ENCODE data around the gene PAF1. TPM values are rescaled to one million over a fixed set of nuclear protein-coding genes. Genes with fewer than 3 reads are reported as not detected.

PAF1 gene
- total RNA-seq, 2 donors from 2014 or later: 16.9 to 49.8 TPM

DNA sequence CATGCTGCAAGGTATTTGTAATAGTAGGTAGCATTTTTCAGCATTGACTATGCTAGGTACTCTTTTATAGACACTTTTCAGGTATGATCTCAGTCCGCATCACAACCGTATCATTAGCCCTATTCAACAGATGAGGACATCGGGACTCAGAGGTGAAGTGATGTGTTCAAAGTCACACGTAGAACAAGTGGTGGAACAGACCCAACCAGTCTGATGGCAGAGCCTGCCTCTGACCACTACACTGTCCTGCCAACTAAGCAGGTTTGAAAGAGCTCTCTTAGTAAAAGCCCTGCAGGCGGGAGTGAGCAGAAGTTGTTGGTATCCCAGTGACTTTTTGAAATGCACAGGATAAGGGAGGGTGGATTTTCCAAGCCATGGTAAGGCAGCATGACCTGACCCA is 20.2 kb downstream of the PAF1 start:
- DNase-seq: no peak
- peaks cover 0 to 10% of the 10 kb centered on the region in 2 donors for H3K36me3 ChIP-seq (replicated peaks in 1 of 2; ENCODE audit: insufficient read depth in 1 of 2, low read depth in 2 of 2)
- no peak overlapping the region for H3K27ac ChIP-seq
- 87 to 89% methylated on average over 5 of the region's 5 CpGs for WGBS, 2 donors
- intact Hi-C loops (cut with DNase I): no loop called here
- TF ChIP-seq CTCF (IDR thresholded peaks at IDR 0.05): no peak
- no peak for TF ChIP-seq POLR2A (IDR thresholded peaks at IDR 0.05)
- H3K27me3 ChIP-seq: no peaks in the 10 kb centered on the region
- H3K4me3 ChIP-seq: no peak overlapping the region
- ATAC-seq: no peak
- peaks cover 8% of the 10 kb centered on the region for H3K4me1 ChIP-seq
- H3K9me3 ChIP-seq: no peaks in the 10 kb centered on the region

- no peak for ATAC-seq
- no peaks in the 10 kb centered on the region for H3K9me3 ChIP-seq
- 72 to 73% methylated on average over 2 of the region's 2 CpGs for WGBS, 2 donors
- no peak for TF ChIP-seq POLR2A (IDR thresholded peaks at IDR 0.05)
- TF ChIP-seq CTCF (IDR thresholded peaks at IDR 0.05): no peak
- H3K36me3 ChIP-seq (replicated peaks in 1 of 2; ENCODE audit: insufficient read depth in 1 of 2, low read depth in 2 of 2): peaks cover 0 to 10% of the 10 kb centered on the region in 2 donors
- H3K4me3 ChIP-seq: no peak overlapping the region
- DNase-seq: no peak
- no peak overlapping the region for H3K27ac ChIP-seq
- no peaks in the 10 kb centered on the region for H3K27me3 ChIP-seq
- intact Hi-C loops (cut with DNase I): no loop called here
- H3K4me1 ChIP-seq: peaks cover 8% of the 10 kb centered on the region
Observed at GRCh38 chr19:39369200-39369599, 21.7 kb downstream of the PAF1 start.

DNA sequence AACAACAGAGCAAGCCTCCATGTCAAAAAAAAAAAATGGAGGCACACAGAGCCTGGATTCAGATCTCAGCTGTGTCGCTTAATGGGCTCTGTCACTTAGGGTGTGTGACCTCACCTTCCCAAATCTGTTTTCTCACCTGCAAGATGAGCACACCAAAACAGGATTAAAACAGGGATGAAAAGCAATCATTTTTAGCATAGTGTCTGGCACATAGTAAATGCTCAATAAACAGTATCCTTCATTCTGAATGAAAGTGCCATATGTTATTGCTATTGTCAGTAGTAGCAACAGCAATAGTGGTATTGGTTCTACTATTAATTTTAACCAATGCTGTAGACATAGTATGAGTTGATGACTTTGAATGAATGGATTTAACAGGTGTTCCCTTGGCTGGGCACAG is 25.4 kb downstream of the PAF1 start:
- ATAC-seq: no peak
- no peak for TF ChIP-seq POLR2A (IDR thresholded peaks at IDR 0.05)
- no peak for TF ChIP-seq CTCF (IDR thresholded peaks at IDR 0.05)
- no peak for DNase-seq
- Histone ChIP-seq H3K27ac (no peak overlapping the region), H3K36me3 (replicated peaks in 1 of 2; ENCODE audit: insufficient read depth in 1 of 2, low read depth in 2 of 2) (peaks cover 0 to 13% of the 10 kb centered on the region in 2 donors), H3K27me3 (no peaks in the 10 kb centered on the region), H3K4me1 (no peaks in the 10 kb centered on the region), H3K4me3 (no peak overlapping the region), H3K9me3 (no peaks in the 10 kb centered on the region)
- 100% methylated on average over 1 of the region's 1 CpG for WGBS, 2 donors
- intact Hi-C loops (cut with DNase I): no loop called here

- intact Hi-C loops (cut with DNase I): no loop called here
- H3K27ac ChIP-seq: no peak overlapping the region
- DNase-seq: peak in 1 of 4 donors; percentile 15
- no peak overlapping the region for H3K4me3 ChIP-seq
- no peak for TF ChIP-seq CTCF (IDR thresholded peaks at IDR 0.05)
- no peak for TF ChIP-seq POLR2A (IDR thresholded peaks at IDR 0.05)
- H3K9me3 ChIP-seq: no peaks in the 10 kb centered on the region
- ATAC-seq: peak; percentile 31
- no peaks in the 10 kb centered on the region for H3K4me1 ChIP-seq
- peaks cover 4 to 12% of the 10 kb centered on the region in 2 donors for H3K36me3 ChIP-seq (replicated peaks in 1 of 2; ENCODE audit: insufficient read depth in 1 of 2, low read depth in 2 of 2)
- H3K27me3 ChIP-seq: no peaks in the 10 kb centered on the region
- WGBS, 2 donors: 80% methylated on average over 5 of the region's 5 CpGs
Observed at GRCh38 chr19:39363901-39364457, 26.9 kb downstream of the PAF1 start.
